Thyroid gland (tissue), 4 donors: ENCODE measurements around the gene ANAPC16.

ENCODE experiments used
- CTCF ChIP-seq, 6 experiments: fragments of 200-600 bp in 3 of 6; fragments of 450-650 bp in 3 of 6; sonication (generic) in 3 of 6; IDR thresholded peaks; one replicate each; pipeline ENCODE4 v1.5.1; 2016 to 2019; ENCODE audit warnings: antibody characterized with exemption in 6 of 6, mild to moderate bottlenecking in 2 of 6, inconsistent platforms in 1 of 6, moderate library complexity in 1 of 6
- POLR2A ChIP-seq, 2 donors: fragments of 450-650 bp; IDR thresholded peaks; one replicate each; pipeline ENCODE4 v1.6.1; 2017; ENCODE audit warnings: antibody characterized with exemption in 2 of 2, mild to moderate bottlenecking in 2 of 2, moderate library complexity in 1 of 2

GRCh38 chr10:72254813-72255568 is 39.2 kb downstream of the ANAPC16 start:
- no peak for TF ChIP-seq CTCF (IDR thresholded peaks at IDR 0.05)
- TF ChIP-seq POLR2A (IDR thresholded peaks at IDR 0.05), result peak in 1 of 2 donors; percentile 75
